Measurements from ENCODE around the gene TBC1D1.

GRCh38 chr4:38062776-38063097, 171.9 kb downstream of the TBC1D1 start:
- TF ChIP-seq CTCF (conservative IDR thresholded peaks at IDR 0.05): no peak
- TF ChIP-seq EZH2 (IDR thresholded peaks at IDR 0.05; ENCODE audit: low read depth): no peak

Data from PC-9 (cell line).